Liver (tissue), 9 donors: ENCODE data around the gene FLNB. TPM values are rescaled to one million over a fixed set of nuclear protein-coding genes. Genes with fewer than 3 reads are reported as not detected.

ENCODE experiments used
- DNase-seq: peaks from one replicate; pipeline ENCODE4 v3.0.0-alpha.2; 2017; ENCODE audit warnings: low spot score
- H3K27ac ChIP-seq, 2 donors: one replicate each; pipeline ENCODE4 v1.7.0; 2013; ENCODE audit warnings: inconsistent platforms in 2 of 2, low read length in 2 of 2, control low read depth in 1 of 2, low read depth in 1 of 2, mild to moderate bottlenecking in 1 of 2
- H3K27me3 ChIP-seq, 4 donors: one replicate each; pipeline versions ENCODE4 v1.6.1 to v1.7.0; 2013; ENCODE audit warnings: low read length in 3 of 4, inconsistent platforms in 1 of 4, mild to moderate bottlenecking in 1 of 4, moderate library complexity in 1 of 4; ENCODE audit not compliant: control insufficient read depth in 4 of 4, insufficient read depth in 4 of 4
- H3K36me3 ChIP-seq, 4 donors: one replicate each; pipeline versions ENCODE4 v1.6.1 to v1.7.0; 2013; ENCODE audit warnings: low read length in 3 of 4, mild to moderate bottlenecking in 3 of 4, low read depth in 1 of 4, moderate library complexity in 1 of 4; ENCODE audit not compliant: control insufficient read depth in 4 of 4, insufficient read depth in 3 of 4
- H3K4me1 ChIP-seq, 4 donors: one replicate each; pipeline versions ENCODE4 v1.6.1 to v1.7.0; 2013; ENCODE audit warnings: low read length in 3 of 4, mild to moderate bottlenecking in 3 of 4, moderate library complexity in 1 of 4; ENCODE audit not compliant: control insufficient read depth in 4 of 4, insufficient read depth in 4 of 4
- H3K4me3 ChIP-seq, 3 donors: one replicate each; pipeline versions ENCODE4 v1.6.1 to v1.7.0; 2013; ENCODE audit warnings: low read length in 3 of 3, control low read depth in 1 of 3, low read depth in 1 of 3, mild to moderate bottlenecking in 1 of 3
- H3K9ac ChIP-seq, 2 donors: one replicate each; pipeline ENCODE4 v1.7.0; 2013; ENCODE audit warnings: low read length in 2 of 2, mild to moderate bottlenecking in 2 of 2, moderate library complexity in 2 of 2, control low read depth in 1 of 2, low read depth in 1 of 2
- H3K9me3 ChIP-seq, 4 donors: one replicate each; pipeline versions ENCODE4 v1.6.1 to v1.7.0; 2013; ENCODE audit warnings: low read length in 3 of 4; ENCODE audit not compliant: control insufficient read depth in 4 of 4
- ATF3 ChIP-seq: IDR thresholded peaks from 2 replicates; pipeline ENCODE4 v1.6.1; 2016; ENCODE audit warnings: antibody characterized with exemption
- CTCF ChIP-seq: fragments of 150-350 bp; IDR thresholded peaks from 2 replicates; pipeline ENCODE4 v1.5.1; 2017; ENCODE audit warnings: improper control_type of control experiment, low read depth, low read length; ENCODE audit not compliant: missing input control
- FOXA1 ChIP-seq: IDR thresholded peaks from 2 replicates; pipeline ENCODE4 v1.6.1; 2016; ENCODE audit warnings: antibody characterized with exemption
- FOXA2 ChIP-seq: IDR thresholded peaks from 2 replicates; pipeline ENCODE4 v1.6.1; 2016; ENCODE audit warnings: antibody characterized with exemption
- GABPA ChIP-seq, 2 donors: IDR thresholded peaks in 1 of 2; conservative IDR thresholded peaks in 1 of 2; 2 replicates each; pipeline ENCODE4 v1.6.1; 2016; ENCODE audit warnings: antibody characterized with exemption in 2 of 2, mild to moderate bottlenecking in 1 of 2, moderate library complexity in 1 of 2
- HNF4A ChIP-seq, 2 donors: conservative IDR thresholded peaks; 2 replicates each; pipeline ENCODE4 v1.6.1; 2016; ENCODE audit warnings: antibody characterized with exemption in 2 of 2, mild to moderate bottlenecking in 2 of 2
- HNF4G ChIP-seq: IDR thresholded peaks from 2 replicates; pipeline ENCODE4 v1.6.1; 2016; ENCODE audit warnings: antibody characterized with exemption
- JUND ChIP-seq, 2 donors: IDR thresholded peaks; 2 replicates each; pipeline ENCODE4 v1.6.1; 2016; ENCODE audit warnings: antibody characterized with exemption in 2 of 2
- MAX ChIP-seq: IDR thresholded peaks from 2 replicates; pipeline ENCODE4 v1.6.1; 2016; ENCODE audit warnings: antibody characterized with exemption
- NR2F2 ChIP-seq: IDR thresholded peaks from 2 replicates; pipeline ENCODE4 v1.6.1; 2016; ENCODE audit warnings: antibody characterized with exemption
- RAD21 ChIP-seq, 2 donors: IDR thresholded peaks; 2 replicates each; pipeline ENCODE4 v1.6.1; 2016; ENCODE audit warnings: antibody characterized with exemption in 2 of 2, mild to moderate bottlenecking in 2 of 2
- RXRA ChIP-seq, 2 donors: IDR thresholded peaks; 2 replicates each; pipeline ENCODE4 v1.6.1; 2017 to 2018; ENCODE audit warnings: antibody characterized with exemption in 2 of 2, mild to moderate bottlenecking in 1 of 2
- SP1 ChIP-seq: IDR thresholded peaks from 2 replicates; pipeline ENCODE4 v1.6.1; 2018; ENCODE audit warnings: antibody characterized with exemption, mild to moderate bottlenecking
- TAF1 ChIP-seq: conservative IDR thresholded peaks from 2 replicates; pipeline ENCODE4 v1.6.1; 2016; ENCODE audit warnings: antibody characterized with exemption, mild to moderate bottlenecking
- YY1 ChIP-seq: IDR thresholded peaks from 2 replicates; pipeline ENCODE4 v1.6.1; 2016; ENCODE audit warnings: antibody characterized with exemption, mild to moderate bottlenecking
- ZBTB33 ChIP-seq: IDR thresholded peaks from 2 replicates; pipeline ENCODE4 v1.6.1; 2016; ENCODE audit warnings: antibody characterized with exemption
- WGBS: extraction: QIAGEN DNeasy Blood & Tissue Kit; methylation state at CpG from one replicate; pipeline ENCODE4 v1.1.7; 2013; 5-methylcytosine and 5-hydroxymethylcytosine counted together
- polyA plus RNA-seq, 2 donors: library from polyadenylated mRNA; stranded (reverse) in 1 of 2; unstranded in 1 of 2; fragments of 200-250 nt in 1 of 2; fragments of >200 nt in 1 of 2; fragmentation: Nextera tagmentation in 1 of 2; extraction: Ambion mirVana in 1 of 2; gene quantifications; one replicate each; pipeline versions ENCODE4 v1.2.1 to v1.2.3, GENCODE V29; 2013 to 2015
- total RNA-seq, 2 donors: library from RNA; depleted of rRNA; stranded (reverse); fragments of >200 nt; gene quantifications; one replicate each; pipeline ENCODE4 v1.2.3, GENCODE V29; 2014
- TF ChIP-seq, protein P1 (sequence below): IDR thresholded peaks from 2 replicates; pipeline ENCODE4 v1.6.1; 2016; ENCODE audit warnings: antibody characterized with exemption, mild to moderate bottlenecking
- donor health status: healthy.
- donor health status: healthy.
- donor health status: healthy.
- donor health status: healthy.
- donor health status: healthy.

Gene FLNB
- total and polyA plus RNA-seq, 4 donors: 22.9 to 124 (median 44.3) TPM

DNA sequence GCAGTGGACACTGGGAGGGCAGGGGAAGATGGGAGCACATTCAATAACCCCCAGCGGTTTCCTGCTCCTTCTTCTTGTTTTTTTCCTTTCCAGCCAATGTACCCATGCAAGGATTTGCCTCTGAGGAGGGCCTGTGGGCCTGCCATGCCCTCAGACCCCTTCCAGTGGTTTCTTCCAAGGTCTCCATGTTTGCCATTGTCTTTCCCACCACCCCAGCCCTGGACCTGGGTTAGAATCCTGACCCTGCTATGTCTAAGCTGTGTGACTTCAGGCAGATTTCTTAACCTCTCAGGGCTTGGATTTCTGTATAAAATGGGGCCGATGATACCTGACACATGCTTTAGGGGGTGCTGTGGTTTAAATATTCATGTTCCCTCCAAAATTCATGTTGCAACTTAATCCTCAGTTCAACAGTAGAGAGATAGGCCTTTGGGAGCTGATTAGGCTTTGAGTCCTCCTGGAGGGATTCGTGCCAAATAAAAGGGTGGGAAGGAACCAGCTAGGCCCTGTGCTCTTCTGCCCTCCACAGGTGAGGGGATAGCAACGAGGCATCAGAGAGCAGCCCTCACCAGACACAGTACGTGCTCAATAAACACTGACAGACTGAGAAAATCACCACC is 46.3 kb upstream of the FLNB start:
- DNase-seq: no peak
- Histone ChIP-seq H3K27me3 (no peaks in the 10 kb centered on the region), H3K4me3 (no peak overlapping the region), H3K4me1 (peaks cover 0 to 3% (median 0%) of the 10 kb centered on the region in 4 donors), H3K27ac (no peak overlapping the region), H3K9ac (no peak overlapping the region), H3K9me3 (no peaks in the 10 kb centered on the region), H3K36me3 (no peaks in the 10 kb centered on the region)
- TF ChIP-seq, protein P1, sequence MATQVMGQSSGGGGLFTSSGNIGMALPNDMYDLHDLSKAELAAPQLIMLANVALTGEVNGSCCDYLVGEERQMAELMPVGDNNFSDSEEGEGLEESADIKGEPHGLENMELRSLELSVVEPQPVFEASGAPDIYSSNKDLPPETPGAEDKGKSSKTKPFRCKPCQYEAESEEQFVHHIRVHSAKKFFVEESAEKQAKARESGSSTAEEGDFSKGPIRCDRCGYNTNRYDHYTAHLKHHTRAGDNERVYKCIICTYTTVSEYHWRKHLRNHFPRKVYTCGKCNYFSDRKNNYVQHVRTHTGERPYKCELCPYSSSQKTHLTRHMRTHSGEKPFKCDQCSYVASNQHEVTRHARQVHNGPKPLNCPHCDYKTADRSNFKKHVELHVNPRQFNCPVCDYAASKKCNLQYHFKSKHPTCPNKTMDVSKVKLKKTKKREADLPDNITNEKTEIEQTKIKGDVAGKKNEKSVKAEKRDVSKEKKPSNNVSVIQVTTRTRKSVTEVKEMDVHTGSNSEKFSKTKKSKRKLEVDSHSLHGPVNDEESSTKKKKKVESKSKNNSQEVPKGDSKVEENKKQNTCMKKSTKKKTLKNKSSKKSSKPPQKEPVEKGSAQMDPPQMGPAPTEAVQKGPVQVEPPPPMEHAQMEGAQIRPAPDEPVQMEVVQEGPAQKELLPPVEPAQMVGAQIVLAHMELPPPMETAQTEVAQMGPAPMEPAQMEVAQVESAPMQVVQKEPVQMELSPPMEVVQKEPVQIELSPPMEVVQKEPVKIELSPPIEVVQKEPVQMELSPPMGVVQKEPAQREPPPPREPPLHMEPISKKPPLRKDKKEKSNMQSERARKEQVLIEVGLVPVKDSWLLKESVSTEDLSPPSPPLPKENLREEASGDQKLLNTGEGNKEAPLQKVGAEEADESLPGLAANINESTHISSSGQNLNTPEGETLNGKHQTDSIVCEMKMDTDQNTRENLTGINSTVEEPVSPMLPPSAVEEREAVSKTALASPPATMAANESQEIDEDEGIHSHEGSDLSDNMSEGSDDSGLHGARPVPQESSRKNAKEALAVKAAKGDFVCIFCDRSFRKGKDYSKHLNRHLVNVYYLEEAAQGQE: no peak
- peak; percentile 26 for TF ChIP-seq CTCF
- no peak for TF ChIP-seq TAF1
- TF ChIP-seq HNF4A (conservative IDR thresholded peaks at IDR 0.05): no peak
- no peak for TF ChIP-seq GABPA (IDR thresholded peaks at IDR 0.05 in 1 of 2, conservative IDR thresholded peaks at IDR 0.05 in 1 of 2)
- TF ChIP-seq JUND (IDR thresholded peaks at IDR 0.05): no peak
- no peak for TF ChIP-seq YY1
- TF ChIP-seq FOXA2: no peak
- peak; percentile 52 to 58 for TF ChIP-seq RAD21 (IDR thresholded peaks at IDR 0.05)
- WGBS: 83% methylated on average over 5 of the region's 5 CpGs

GRCh38 chr3:57962448-57962834 is 45.8 kb upstream of the FLNB start:
- no peak overlapping the region for H3K4me3 ChIP-seq
- H3K27ac ChIP-seq: no peak overlapping the region
- 94% methylated on average over 6 of the region's 6 CpGs for WGBS
- H3K36me3 ChIP-seq: no peaks in the 10 kb centered on the region
- H3K9ac ChIP-seq: no peak overlapping the region
- DNase-seq: no peak
- H3K4me1 ChIP-seq: peaks cover 0 to 3% (median 0%) of the 10 kb centered on the region in 4 donors
- H3K9me3 ChIP-seq: no peaks in the 10 kb centered on the region
- H3K27me3 ChIP-seq: no peaks in the 10 kb centered on the region
- TF ChIP-seq HNF4A (conservative IDR thresholded peaks at IDR 0.05) (no peak), GABPA (IDR thresholded peaks at IDR 0.05 in 1 of 2, conservative IDR thresholded peaks at IDR 0.05 in 1 of 2) (no peak), JUND (IDR thresholded peaks at IDR 0.05) (no peak), CTCF (no peak), NR2F2 (no peak), RXRA (IDR thresholded peaks at IDR 0.05) (no peak), TAF1 (no peak), SP1 (no peak), MAX (no peak), ATF3 (no peak), ZBTB33 (no peak), HNF4G (no peak), RAD21 (IDR thresholded peaks at IDR 0.05) (no peak), FOXA2 (no peak), FOXA1 (no peak)
- TF ChIP-seq, protein P1: no peak
